ENCODE results near the gene SH3BGRL2. TPM values are rescaled to one million over a fixed set of nuclear protein-coding genes. Genes with fewer than 3 reads are reported as not detected.

Gene SH3BGRL2
- total and polyA plus RNA-seq, 2 donors (not counting 1 experiment from before 2014, with no cell fraction given): 0.01 TPM; not detected in 1

GRCh38 chr6:79600812-79601609, 30.1 kb upstream of the SH3BGRL2 start:
- H3K4me1 ChIP-seq (ENCODE audit: control insufficient read depth in 2 of 2, insufficient read depth in 2 of 2, low read length in 2 of 2): no peaks in the 10 kb centered on the region
- no peak overlapping the region for H3K4me2 ChIP-seq (replicated peaks; ENCODE audit: low read depth, low read length, poor library complexity, severe bottlenecking)
- ATAC-seq (ENCODE audit: low read depth): no peak
- CTCF ChIA-PET: no interaction called here
- no peaks in the 10 kb centered on the region for H4K20me1 ChIP-seq (ENCODE audit: control insufficient read depth, insufficient read depth, low read length, poor library complexity, severe bottlenecking)
- Mint-ChIP-seq H3K4me3 (no peak overlapping the region), H3K27me3 (peaks cover 6% of the 10 kb centered on the region), H3K27ac (no peak overlapping the region), H3K4me1 (no peaks in the 10 kb centered on the region), H3K9me3 (ENCODE audit: insufficient read depth) (no peaks in the 10 kb centered on the region)
- H3K27me3 ChIP-seq (replicated peaks in 1 of 4; ENCODE audit: control extremely low read depth in 1 of 4, control insufficient read depth in 3 of 4, insufficient read depth in 4 of 4, low read length in 3 of 4): no peaks in the 10 kb centered on the region
- no CpG with 5 or more reads among the region's 3 CpGs for WGBS (ENCODE audit: insufficient coverage)
- TF ChIP-seq EZH2 (IDR thresholded peaks at IDR 0.05; ENCODE audit: borderline replicate concordance, insufficient read depth, low read depth, low read length, poor library complexity, severe bottlenecking): no peak
- no peak for TF ChIP-seq CTCF (IDR thresholded peaks at IDR 0.05)
- H3K27ac ChIP-seq (ENCODE audit: low read length in 2 of 2): no peak overlapping the region
- H3K4me3 ChIP-seq (ENCODE audit: control extremely low read depth in 1 of 5, extremely low read depth in 1 of 5, insufficient read depth in 1 of 5, low read depth in 2 of 5, low read length in 4 of 5): no peak overlapping the region
- POLR2A ChIA-PET: no interaction called here
- no peaks in the 10 kb centered on the region for H3K79me2 ChIP-seq (ENCODE audit: control insufficient read depth, insufficient read depth, low read length)
- H3K36me3 ChIP-seq (replicated peaks in 1 of 2; ENCODE audit: control extremely low read depth in 1 of 2, control insufficient read depth in 1 of 2, extremely low read depth in 1 of 2, insufficient read depth in 2 of 2, low read length in 1 of 2): no peaks in the 10 kb centered on the region
- intact Hi-C loops (cut with micrococcal nuclease): no loop called here
- H3K9me3 ChIP-seq (ENCODE audit: control extremely low read depth in 1 of 3, control insufficient read depth in 2 of 3, insufficient read depth in 1 of 3, low read length in 2 of 3): no peaks in the 10 kb centered on the region
- no peak overlapping the region for H2AFZ ChIP-seq (ENCODE audit: insufficient read depth, low read depth, low read length, poor library complexity, severe bottlenecking)
- no peak for DNase-seq
- H3K9ac ChIP-seq (ENCODE audit: low read length): no peak overlapping the region

- Mint-ChIP-seq H3K4me1 (no peaks in the 10 kb centered on the region), H3K27ac (no peak overlapping the region), H3K4me3 (no peak overlapping the region), H3K27me3 (peaks cover 6% of the 10 kb centered on the region), H3K9me3 (ENCODE audit: insufficient read depth) (no peaks in the 10 kb centered on the region)
- ATAC-seq (ENCODE audit: low read depth): no peak
- Histone ChIP-seq H3K9me3 (ENCODE audit: control extremely low read depth in 1 of 3, control insufficient read depth in 2 of 3, insufficient read depth in 1 of 3, low read length in 2 of 3) (no peaks in the 10 kb centered on the region), H3K4me3 (ENCODE audit: control extremely low read depth in 1 of 5, extremely low read depth in 1 of 5, insufficient read depth in 1 of 5, low read depth in 2 of 5, low read length in 4 of 5) (no peak overlapping the region), H3K79me2 (ENCODE audit: control insufficient read depth, insufficient read depth, low read length) (no peaks in the 10 kb centered on the region), H2AFZ (ENCODE audit: insufficient read depth, low read depth, low read length, poor library complexity, severe bottlenecking) (no peak overlapping the region), H3K4me1 (ENCODE audit: control insufficient read depth in 2 of 2, insufficient read depth in 2 of 2, low read length in 2 of 2) (no peaks in the 10 kb centered on the region), H4K20me1 (ENCODE audit: control insufficient read depth, insufficient read depth, low read length, poor library complexity, severe bottlenecking) (no peaks in the 10 kb centered on the region), H3K9ac (ENCODE audit: low read length) (no peak overlapping the region), H3K36me3 (replicated peaks in 1 of 2; ENCODE audit: control extremely low read depth in 1 of 2, control insufficient read depth in 1 of 2, extremely low read depth in 1 of 2, insufficient read depth in 2 of 2, low read length in 1 of 2) (no peaks in the 10 kb centered on the region), H3K4me2 (replicated peaks; ENCODE audit: low read depth, low read length, poor library complexity, severe bottlenecking) (no peak overlapping the region), H3K27ac (ENCODE audit: low read length in 2 of 2) (no peak overlapping the region), H3K27me3 (replicated peaks in 1 of 4; ENCODE audit: control extremely low read depth in 1 of 4, control insufficient read depth in 3 of 4, insufficient read depth in 4 of 4, low read length in 3 of 4) (no peaks in the 10 kb centered on the region)
- no peak for TF ChIP-seq CTCF (IDR thresholded peaks at IDR 0.05)
- TF ChIP-seq EZH2 (IDR thresholded peaks at IDR 0.05; ENCODE audit: borderline replicate concordance, insufficient read depth, low read depth, low read length, poor library complexity, severe bottlenecking): no peak
- ChIA-PET CTCF (no interaction called here), POLR2A (no interaction called here)
- intact Hi-C loops (cut with micrococcal nuclease): no loop called here
- no peak for DNase-seq
Measured at GRCh38 chr6:79602859-79603258, 28.3 kb upstream of the SH3BGRL2 start.

Data from B cell (primary cell).